K562 (cell line): ENCODE data around the gene ZNF556. TPM values are rescaled to one million over a fixed set of nuclear protein-coding genes. Genes with fewer than 3 reads are reported as not detected.

Experiments used
- CBX1 ChIP-seq: sonication (generic); IDR thresholded peaks from 2 replicates; pipeline ENCODE4 v1.6.1; 2016; ENCODE audit warnings: antibody characterized with exemption, low read depth, mild to moderate bottlenecking
- CBX5 ChIP-seq: IDR thresholded peaks from 2 replicates; pipeline ENCODE4 v1.6.1; 2014; ENCODE audit warnings: low read depth, borderline replicate concordance
- CCNT2 ChIP-seq: IDR thresholded peaks from 2 replicates; pipeline ENCODE4 v1.6.1; 2011; ENCODE audit warnings: borderline replicate concordance, low read depth, mild to moderate bottlenecking, moderate library complexity, mixed read lengths, low read length; ENCODE audit not compliant: insufficient read length; ENCODE audit errors: extremely low read depth
- CHD2 ChIP-seq: IDR thresholded peaks from 2 replicates; pipeline ENCODE4 v1.6.1; 2011; ENCODE audit warnings: low read depth, low read length
- COPS2 ChIP-seq: fragments of 450-650 bp; conservative IDR thresholded peaks from 2 replicates; pipeline ENCODE4 v1.6.1; 2016; ENCODE audit warnings: mild to moderate bottlenecking, moderate library complexity
- CREB1 ChIP-seq, 2 experiments: sonication (generic) in 1 of 2; formaldehyde crosslinking in 1 of 2; IDR thresholded peaks; 2 replicates each; pipeline versions ENCODE4 v1.6.1 to v1.8.0; 2012 to 2022; ENCODE audit warnings: inconsistent platforms in 1 of 2, mild to moderate bottlenecking in 1 of 2, missing genetic modification reagents in 1 of 2, moderate library complexity in 1 of 2
- EP300 ChIP-seq: IDR thresholded peaks from 2 replicates; pipeline ENCODE4 v1.6.1; 2012; ENCODE audit warnings: low read length, improper control_type of control experiment
- ESRRA ChIP-seq: fragments of 450-650 bp; IDR thresholded peaks from 2 replicates; pipeline ENCODE4 v1.6.1; 2014; ENCODE audit warnings: low read depth, mild to moderate bottlenecking, moderate library complexity, borderline replicate concordance
- FOXK1 ChIP-seq: sonication (generic); formaldehyde crosslinking; IDR thresholded peaks from 2 replicates; pipeline ENCODE4 v1.8.0; 2022; ENCODE audit warnings: missing genetic modification reagents, mild to moderate bottlenecking, borderline replicate concordance
- GATAD2A ChIP-seq: fragments of 450-650 bp; IDR thresholded peaks from 2 replicates; pipeline ENCODE4 v1.6.1; 2017
- JUND ChIP-seq, 2 experiments: IDR thresholded peaks; 2 replicates in 1 of 2; 3 replicates in 1 of 2; pipeline ENCODE4 v1.6.1; 2011; ENCODE audit warnings: borderline replicate concordance in 2 of 2, low read depth in 2 of 2, low read length in 2 of 2, improper control_type of control experiment in 1 of 2, missing biosample characterization in 1 of 2, missing genetic modification characterization in 1 of 2, missing genetic modification reagents in 1 of 2
- PML ChIP-seq: IDR thresholded peaks from 2 replicates; pipeline ENCODE4 v1.6.1; 2012; ENCODE audit warnings: low read length, inconsistent platforms
- PPARD ChIP-seq: fragments of 250-450 bp; sonication (Bioruptor Pico); IDR thresholded peaks from 2 replicates; pipeline ENCODE4 v1.8.0; 2022; ENCODE audit warnings: inconsistent platforms, mild to moderate bottlenecking, moderate library complexity
- RBBP5 ChIP-seq: fragments of 200-600 bp; sonication (generic); IDR thresholded peaks from 2 replicates; pipeline ENCODE4 v1.6.1; 2012; ENCODE audit warnings: borderline replicate concordance, mild to moderate bottlenecking, low read length, control low read depth, inconsistent platforms; ENCODE audit not compliant: insufficient read depth, poor library complexity, severe bottlenecking
- SP2 ChIP-seq: IDR thresholded peaks from 2 replicates; pipeline ENCODE4 v1.6.1; 2011; ENCODE audit warnings: mild to moderate bottlenecking, low read depth, low read length, moderate library complexity; ENCODE audit not compliant: poor library complexity, severe bottlenecking; ENCODE audit errors: extremely low read depth
- STAG1 ChIP-seq: sonication (generic); formaldehyde crosslinking; IDR thresholded peaks from 2 replicates; pipeline ENCODE4 v1.5.0; 2020; ENCODE audit warnings: missing genetic modification reagents, borderline replicate concordance
- TAF1 ChIP-seq: IDR thresholded peaks from 2 replicates; pipeline ENCODE4 v1.6.1; 2011; ENCODE audit warnings: mild to moderate bottlenecking, low read length, moderate library complexity; ENCODE audit not compliant: insufficient read depth, control insufficient read depth, severe bottlenecking; ENCODE audit errors: extremely low read depth
- TRIM28 ChIP-seq: fragments of 450-650 bp; IDR thresholded peaks from 2 replicates; pipeline ENCODE4 v1.6.1; 2017
- U2AF1 ChIP-seq: fragments of 200-400 bp; formaldehyde crosslinking; optimal IDR thresholded peaks from 2 replicates; pipeline ENCODE3; 2017; ENCODE audit warnings: mild to moderate bottlenecking, low read depth, low read length, moderate library complexity
- ZNF263 ChIP-seq: sonication (generic); formaldehyde crosslinking; IDR thresholded peaks from 2 replicates; pipeline ENCODE4 v1.8.0; 2022; ENCODE audit warnings: mild to moderate bottlenecking, missing genetic modification reagents, borderline replicate concordance
- ZNF609 ChIP-seq: sonication (generic); formaldehyde crosslinking; IDR thresholded peaks from 2 replicates; pipeline ENCODE4 v1.8.1; 2023; ENCODE audit warnings: missing genetic modification reagents, mild to moderate bottlenecking, borderline replicate concordance
- polyA plus RNA-seq, 8 experiments: library from polyadenylated mRNA; depleted of rRNA in 4 of 8; stranded (reverse) in 5 of 8; unstranded in 3 of 8; fragments of >200 nt; fragmentation: Nextera tagmentation in 2 of 8; fragmentation: Illumina TruSeq in 1 of 8; extraction: Ambion mirVana in 2 of 8; extraction: Trizol in 1 of 8; gene quantifications; 2 replicates each; pipeline versions ENCODE4 v1.2.1 to v1.2.3, GENCODE V29; 2011 to 2014; ENCODE audit warnings: inconsistent platforms in 1 of 8, missing spikeins in 1 of 8
- total RNA-seq, 7 experiments: library from RNA; depleted of rRNA in 6 of 7; stranded (reverse); fragments of >200 nt in 6 of 7; fragmentation: Illumina TruSeq in 2 of 7; extraction: Trizol in 2 of 7; gene quantifications; 2 replicates each; pipeline versions ENCODE4 v1.2.1 to v1.2.3, GENCODE V29; 2011 to 2021; ENCODE audit warnings: low replicate concordance in 1 of 7

The ZNF556 gene
- total and polyA plus RNA-seq, 9 of the 15 experiments (the other 6 are each of a cell fraction or from before 2014, with no cell fraction given): 0.01 to 0.36 (median 0.10) TPM; not detected in 1

GRCh38 chr19:2900296-2901252, 33.4 kb downstream of the ZNF556 start, which contains the start of gene ZNF57 (continued):
- TF ChIP-seq RBBP5 (peak; percentile 84), CBX1 (0 out of 2 replicates have a peak, but pooled peaks have one; percentile 23), U2AF1 (peak; percentile 56), TRIM28 (0 out of 2 replicates have a peak, but pooled peaks have one; percentile 20), ZNF263 (CRISPR knock-in tag) (no peak), PPARD (no peak), STAG1 (CRISPR knock-in tag) (no peak), TAF1 (peak; percentile 33), EP300 (no peak), SP2 (peak; percentile 49), CBX5 (no peak), CCNT2 (peak; percentile 9), ESRRA (0 out of 2 replicates have a peak, but pooled peaks have one; percentile 40), PML (0 out of 2 replicates have a peak, but pooled peaks have one; percentile 29), CHD2 (peak; percentile 39; the same call in 1 of the 2 replicates), JUND (IDR thresholded peaks at IDR 0.05; ENCODE audit: borderline replicate concordance, low read depth, low read length) (peak; percentile 17; the same call in 1 of the 2 replicates), JUND (tag; IDR thresholded peaks at IDR 0.05; ENCODE audit: borderline replicate concordance, low read depth, low read length) (no peak), FOXK1 (peak; percentile 87; the same call in 1 of the 2 replicates), COPS2 (no peak), GATAD2A (peak; percentile 89; the same call in 1 of the 2 replicates), CREB1 (IDR thresholded peaks at IDR 0.05) (no peak; the same call in 1 of the 2 replicates), CREB1 (CRISPR knock-in tag; IDR thresholded peaks at IDR 0.05) (peak; percentile 89), ZNF609 (CRISPR knock-in tag) (peak; percentile 42; the same call in 1 of the 2 replicates)
